Testis (tissue), 2 donors: ENCODE data around the gene GAS2L3.

Source experiments
- POLR2A ChIP-seq: fragments of 450-650 bp; IDR thresholded peaks from one replicate; pipeline ENCODE4 v1.6.1; 2017; ENCODE audit warnings: antibody characterized with exemption, mild to moderate bottlenecking, moderate library complexity
- TF ChIP-seq, protein P1 (sequence below), 3 experiments: fragments of 450-650 bp in 2 of 3; fragments of 200-600 bp in 1 of 3; sonication (generic) in 1 of 3; IDR thresholded peaks; one replicate each; pipeline ENCODE4 v1.5.1; 2016 to 2019; ENCODE audit warnings: antibody characterized with exemption in 3 of 3, mild to moderate bottlenecking in 2 of 3, moderate library complexity in 1 of 3

DNA sequence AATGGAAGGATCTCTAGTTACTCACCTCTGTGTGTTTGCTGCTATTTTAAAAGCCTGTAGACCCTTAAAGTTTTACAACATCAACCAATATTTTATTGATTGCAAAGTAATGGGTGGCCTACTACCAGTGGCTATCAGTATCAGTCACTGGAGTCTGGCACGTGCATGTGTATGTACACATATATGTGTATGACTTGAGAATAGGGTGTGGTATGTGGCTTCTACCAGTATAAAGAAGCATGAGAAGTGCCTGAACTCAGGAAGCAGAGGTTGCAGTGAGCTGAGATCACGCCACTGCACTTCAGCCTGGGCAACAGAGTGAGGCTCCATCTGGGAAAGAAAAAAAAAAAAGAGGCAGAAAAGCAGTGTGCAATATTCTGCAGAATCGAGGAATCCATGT lies 45.5 kb upstream of the GAS2L3 start:
- no peak for TF ChIP-seq POLR2A
- TF ChIP-seq, protein P1, sequence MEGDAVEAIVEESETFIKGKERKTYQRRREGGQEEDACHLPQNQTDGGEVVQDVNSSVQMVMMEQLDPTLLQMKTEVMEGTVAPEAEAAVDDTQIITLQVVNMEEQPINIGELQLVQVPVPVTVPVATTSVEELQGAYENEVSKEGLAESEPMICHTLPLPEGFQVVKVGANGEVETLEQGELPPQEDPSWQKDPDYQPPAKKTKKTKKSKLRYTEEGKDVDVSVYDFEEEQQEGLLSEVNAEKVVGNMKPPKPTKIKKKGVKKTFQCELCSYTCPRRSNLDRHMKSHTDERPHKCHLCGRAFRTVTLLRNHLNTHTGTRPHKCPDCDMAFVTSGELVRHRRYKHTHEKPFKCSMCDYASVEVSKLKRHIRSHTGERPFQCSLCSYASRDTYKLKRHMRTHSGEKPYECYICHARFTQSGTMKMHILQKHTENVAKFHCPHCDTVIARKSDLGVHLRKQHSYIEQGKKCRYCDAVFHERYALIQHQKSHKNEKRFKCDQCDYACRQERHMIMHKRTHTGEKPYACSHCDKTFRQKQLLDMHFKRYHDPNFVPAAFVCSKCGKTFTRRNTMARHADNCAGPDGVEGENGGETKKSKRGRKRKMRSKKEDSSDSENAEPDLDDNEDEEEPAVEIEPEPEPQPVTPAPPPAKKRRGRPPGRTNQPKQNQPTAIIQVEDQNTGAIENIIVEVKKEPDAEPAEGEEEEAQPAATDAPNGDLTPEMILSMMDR (IDR thresholded peaks at IDR 0.05): no peak
